Gastroesophageal sphincter (tissue), 3 donors: Measurements from ENCODE around the gene CPT1B.

Experiments
- POLR2A ChIP-seq, 2 donors: fragments of 450-650 bp; IDR thresholded peaks; one replicate each; pipeline ENCODE4 v1.6.1; 2017; ENCODE audit warnings: antibody characterized with exemption in 2 of 2, mild to moderate bottlenecking in 2 of 2, moderate library complexity in 1 of 2
- POLR2AphosphoS5 ChIP-seq: sonication (generic); formaldehyde crosslinking; IDR thresholded peaks from one replicate; pipeline ENCODE4 v1.6.1; 2017; ENCODE audit warnings: antibody characterized with exemption
- TF ChIP-seq, protein P1 (sequence below), 4 experiments: fragments of 200-600 bp in 2 of 4; fragments of 450-650 bp in 2 of 4; sonication (generic) in 1 of 4; IDR thresholded peaks; one replicate each; pipeline ENCODE4 v1.5.1; 2017 to 2019; ENCODE audit warnings: antibody characterized with exemption in 4 of 4, mild to moderate bottlenecking in 2 of 4, moderate library complexity in 2 of 4

DNA sequence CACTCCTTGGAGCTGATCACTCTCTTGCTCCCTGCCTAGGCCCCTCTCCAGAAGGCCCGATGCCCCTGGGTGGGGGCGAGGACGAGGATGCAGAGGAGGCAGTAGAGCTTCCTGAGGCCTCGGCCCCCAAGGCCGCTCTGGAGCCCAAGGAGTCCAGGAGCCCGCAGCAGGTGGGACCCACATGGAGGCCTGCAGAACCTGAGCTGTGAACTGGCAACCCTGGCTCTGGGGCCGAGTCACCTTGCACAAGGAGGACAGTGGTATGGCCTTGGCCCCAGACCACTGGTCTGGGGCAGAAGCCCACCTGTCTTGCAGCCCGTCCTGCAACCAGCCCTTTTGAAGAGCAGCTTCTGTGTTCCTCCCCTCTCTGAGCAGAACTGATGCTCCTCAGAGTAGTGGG is 59.1 kb downstream of the CPT1B start:
- TF ChIP-seq, protein P1, sequence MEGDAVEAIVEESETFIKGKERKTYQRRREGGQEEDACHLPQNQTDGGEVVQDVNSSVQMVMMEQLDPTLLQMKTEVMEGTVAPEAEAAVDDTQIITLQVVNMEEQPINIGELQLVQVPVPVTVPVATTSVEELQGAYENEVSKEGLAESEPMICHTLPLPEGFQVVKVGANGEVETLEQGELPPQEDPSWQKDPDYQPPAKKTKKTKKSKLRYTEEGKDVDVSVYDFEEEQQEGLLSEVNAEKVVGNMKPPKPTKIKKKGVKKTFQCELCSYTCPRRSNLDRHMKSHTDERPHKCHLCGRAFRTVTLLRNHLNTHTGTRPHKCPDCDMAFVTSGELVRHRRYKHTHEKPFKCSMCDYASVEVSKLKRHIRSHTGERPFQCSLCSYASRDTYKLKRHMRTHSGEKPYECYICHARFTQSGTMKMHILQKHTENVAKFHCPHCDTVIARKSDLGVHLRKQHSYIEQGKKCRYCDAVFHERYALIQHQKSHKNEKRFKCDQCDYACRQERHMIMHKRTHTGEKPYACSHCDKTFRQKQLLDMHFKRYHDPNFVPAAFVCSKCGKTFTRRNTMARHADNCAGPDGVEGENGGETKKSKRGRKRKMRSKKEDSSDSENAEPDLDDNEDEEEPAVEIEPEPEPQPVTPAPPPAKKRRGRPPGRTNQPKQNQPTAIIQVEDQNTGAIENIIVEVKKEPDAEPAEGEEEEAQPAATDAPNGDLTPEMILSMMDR (IDR thresholded peaks at IDR 0.05) = no peak
- TF ChIP-seq POLR2A (IDR thresholded peaks at IDR 0.05) (no peak), POLR2AphosphoS5 (no peak)
